IMR-90 (cell line): Measurements from ENCODE around the gene FRMD4B. TPM values are rescaled to one million over a fixed set of nuclear protein-coding genes. Genes with fewer than 3 reads are reported as not detected.

Source experiments
- ATAC-seq: fragments of 200-7000 bp; cut with Tn5 transposase; 2 replicates; pipeline ENCODE4 v1.9.1; 2020; ENCODE audit warnings: low read depth, mild to moderate bottlenecking, moderate library complexity
- BruUV-seq: library from RNA; stranded (reverse); fragments of 400-500 nt; replicated peaks from 2 replicates; lab custom pipeline; 2021; lab: Mats Ljungman, UMichigan
- CTCF ChIA-PET: fragments of 300-600 bp; formaldehyde crosslinking; extraction: SDS; loops from one replicate; lab custom pipeline; 2021; ENCODE audit warnings: antibody characterized with exemption; lab: Yijun Ruan, JAX
- POLR2A ChIA-PET: fragments of 300-600 bp; sonication (Branson Sonifier 250); formaldehyde crosslinking; loops from one replicate; lab custom pipeline; 2022; ENCODE audit warnings: antibody characterized with exemption; ENCODE audit not compliant: unreplicated experiment; lab: Charles Lee
- DNase-seq: peaks from one replicate; pipeline ENCODE4 v3.0.0; 2013
- H2AFZ ChIP-seq: replicated peaks from 2 replicates; pipeline ENCODE3; 2013; ENCODE audit warnings: low read length, mild to moderate bottlenecking; ENCODE audit not compliant: poor library complexity
- H2AK5ac ChIP-seq: 2 replicates; pipeline ENCODE4 v1.6.1; 2013; ENCODE audit warnings: low read depth, low read length, inconsistent platforms
- H2AK9ac ChIP-seq: replicated peaks from 2 replicates; pipeline ENCODE3; 2013; ENCODE audit warnings: mild to moderate bottlenecking, low read depth, low read length, moderate library complexity; ENCODE audit not compliant: poor library complexity
- H2BK120ac ChIP-seq: 2 replicates; pipeline ENCODE4 v1.6.1; 2013; ENCODE audit warnings: low read depth, low read length, inconsistent platforms
- H2BK15ac ChIP-seq: 3 replicates; pipeline ENCODE4 v1.6.1; 2013; ENCODE audit warnings: low read depth, low read length, inconsistent platforms
- H2BK20ac ChIP-seq: 2 replicates; pipeline ENCODE4 v1.6.1; 2013; ENCODE audit warnings: low read depth, mild to moderate bottlenecking, inconsistent platforms, low read length, moderate library complexity
- H2BK5ac ChIP-seq: 2 replicates; pipeline ENCODE4 v1.6.1; 2013; ENCODE audit warnings: mild to moderate bottlenecking, low read depth, low read length, inconsistent platforms; ENCODE audit not compliant: poor library complexity, severe bottlenecking
- H3K14ac ChIP-seq: replicated peaks from 2 replicates; pipeline ENCODE4 v1.6.1; 2013; ENCODE audit warnings: low read depth, low read length, inconsistent platforms
- H3K18ac ChIP-seq: 2 replicates; pipeline ENCODE4 v1.6.1; 2013; ENCODE audit warnings: low read depth, low read length, control low read depth
- H3K23ac ChIP-seq: 2 replicates; pipeline ENCODE4 v1.6.1; 2013; ENCODE audit warnings: low read depth, low read length, inconsistent platforms
- H3K27ac ChIP-seq: 2 replicates; pipeline ENCODE4 v1.5.1; 2013; ENCODE audit warnings: mild to moderate bottlenecking, control low read depth, low read length; ENCODE audit not compliant: insufficient read depth
- H3K27me3 ChIP-seq: 2 replicates; pipeline ENCODE4 v1.6.1; 2013; ENCODE audit warnings: low read length; ENCODE audit not compliant: control insufficient read depth, insufficient read depth
- H3K36me3 ChIP-seq: 2 replicates; pipeline ENCODE4 v1.6.1; 2013; ENCODE audit warnings: low read length, mixed read lengths; ENCODE audit not compliant: control insufficient read depth, insufficient read depth
- H3K4ac ChIP-seq: 2 replicates; pipeline ENCODE4 v1.6.1; 2013; ENCODE audit warnings: low read depth, low read length, inconsistent platforms
- H3K4me1 ChIP-seq: 2 replicates; pipeline ENCODE4 v1.6.1; 2013; ENCODE audit warnings: low read length, mixed read lengths; ENCODE audit not compliant: control insufficient read depth, insufficient read depth
- H3K4me2 ChIP-seq: 2 replicates; pipeline ENCODE4 v1.6.1; 2013; ENCODE audit warnings: low read depth, mild to moderate bottlenecking, control low read depth, low read length, moderate library complexity
- H3K4me3 ChIP-seq: 2 replicates; pipeline ENCODE4 v1.5.1; 2013; ENCODE audit warnings: low read depth, mild to moderate bottlenecking, control low read depth, low read length, moderate library complexity; ENCODE audit not compliant: insufficient read depth
- H3K56ac ChIP-seq: 2 replicates; pipeline ENCODE4 v1.6.1; 2013; ENCODE audit warnings: low read length, inconsistent platforms; ENCODE audit not compliant: insufficient read depth; ENCODE audit errors: extremely low read depth
- H3K79me1 ChIP-seq, 2 experiments: 2 replicates each; pipeline ENCODE4 v1.6.1; 2013; ENCODE audit warnings: low read length in 2 of 2, inconsistent platforms in 1 of 2, low read depth in 1 of 2
- H3K9ac ChIP-seq: 2 replicates; pipeline ENCODE4 v1.6.1; 2013; ENCODE audit warnings: low read depth, low read length, control low read depth
- H3K9me1 ChIP-seq: 2 replicates; pipeline ENCODE4 v1.6.1; 2013; ENCODE audit warnings: low read length, inconsistent platforms; ENCODE audit not compliant: insufficient read depth
- H3K9me3 ChIP-seq: 2 replicates; pipeline ENCODE4 v1.6.1; 2013; ENCODE audit warnings: low read length; ENCODE audit not compliant: control insufficient read depth, insufficient read depth
- H4K20me1 ChIP-seq: 2 replicates; pipeline ENCODE4 v1.6.1; 2013; ENCODE audit warnings: low read length, inconsistent platforms; ENCODE audit not compliant: insufficient read depth
- H4K5ac ChIP-seq: 2 replicates; pipeline ENCODE4 v1.6.1; 2013; ENCODE audit warnings: mild to moderate bottlenecking, low read depth, low read length, control low read depth
- H4K8ac ChIP-seq, 2 experiments: 2 replicates each; pipeline ENCODE4 v1.6.1; 2013; ENCODE audit warnings: low read depth in 2 of 2, low read length in 2 of 2, control low read depth in 1 of 2, inconsistent platforms in 1 of 2
- H4K91ac ChIP-seq: 2 replicates; pipeline ENCODE4 v1.6.1; 2013; ENCODE audit warnings: low read depth, low read length, inconsistent platforms; ENCODE audit not compliant: insufficient read depth
- BHLHE40 ChIP-seq: fragments of 150-350 bp; IDR thresholded peaks from 2 replicates; pipeline ENCODE4 v1.6.1; 2016; ENCODE audit warnings: mild to moderate bottlenecking, low read depth, low read length
- CEBPB ChIP-seq: IDR thresholded peaks from 2 replicates; pipeline ENCODE4 v1.6.1; 2012; ENCODE audit warnings: low read depth, low read length, improper control_type of control experiment
- CHD1 ChIP-seq: IDR thresholded peaks from 2 replicates; pipeline ENCODE4 v1.6.1; 2012; ENCODE audit warnings: low read depth, low read length, improper control_type of control experiment
- ELK1 ChIP-seq: fragments of 150-350 bp; IDR thresholded peaks from 2 replicates; pipeline ENCODE4 v1.6.1; 2016; ENCODE audit warnings: low read depth, mild to moderate bottlenecking, low read length, moderate library complexity, borderline replicate concordance
- FOS ChIP-seq: fragments of 150-350 bp; IDR thresholded peaks from 2 replicates; pipeline ENCODE4 v1.6.1; 2016; ENCODE audit warnings: low read depth, low read length
- MAFK ChIP-seq: IDR thresholded peaks from 2 replicates; pipeline ENCODE4 v1.6.1; 2012; ENCODE audit warnings: low read depth, low read length, improper control_type of control experiment
- MAZ ChIP-seq: IDR thresholded peaks from 2 replicates; pipeline ENCODE4 v1.6.1; 2012; ENCODE audit warnings: low read depth, mild to moderate bottlenecking, low read length, improper control_type of control experiment, moderate library complexity, borderline replicate concordance
- MXI1 ChIP-seq: IDR thresholded peaks from 2 replicates; pipeline ENCODE4 v1.6.1; 2012; ENCODE audit warnings: low read depth, mild to moderate bottlenecking, low read length, moderate library complexity, borderline replicate concordance
- NFE2L2 ChIP-seq: fragments of 150-350 bp; IDR thresholded peaks from 2 replicates; pipeline ENCODE4 v1.6.1; 2016; ENCODE audit warnings: low read depth, mild to moderate bottlenecking, low read length
- POLR2A ChIP-seq: IDR thresholded peaks from 2 replicates; pipeline ENCODE4 v1.6.1; 2012; ENCODE audit warnings: mild to moderate bottlenecking, low read depth, low read length
- RAD21 ChIP-seq: IDR thresholded peaks from 2 replicates; pipeline ENCODE4 v1.6.1; 2012; ENCODE audit warnings: low read length, improper control_type of control experiment
- RCOR1 ChIP-seq: IDR thresholded peaks from 2 replicates; pipeline ENCODE4 v1.6.1; 2012; ENCODE audit warnings: mild to moderate bottlenecking, low read length, improper control_type of control experiment; ENCODE audit not compliant: insufficient replicate concordance
- RFX5 ChIP-seq: IDR thresholded peaks from 2 replicates; pipeline ENCODE4 v1.8.0; 2012; ENCODE audit warnings: low read depth, mild to moderate bottlenecking, low read length, moderate library complexity
- SMC3 ChIP-seq: fragments of 150-350 bp; IDR thresholded peaks from 2 replicates; pipeline ENCODE4 v1.6.1; 2016; ENCODE audit warnings: low read depth, mild to moderate bottlenecking, antibody characterized with exemption, low read length, moderate library complexity
- WGBS, 2 experiments: methylation state at CpG; one replicate each; pipeline versions ENCODE4 v1.1.5 to v1.1.7; 2013; ENCODE audit warnings: missing lambda C conversion rate in 2 of 2; ENCODE audit not compliant: insufficient read length in 1 of 2; ENCODE audit errors: extremely low coverage in 2 of 2; 5-methylcytosine and 5-hydroxymethylcytosine counted together
- dilution Hi-C: fragments of 300-500 bp; cut with HindIII; formaldehyde crosslinking; loops from one replicate; pipeline ENCODE4 v1.14.3; 2018; ENCODE audit warnings: low sequenced_read_pairs; ENCODE audit not compliant: unreplicated experiment
- in situ Hi-C: fragments of 300-500 bp; cut with MboI; formaldehyde crosslinking; loops from 3 replicates; pipeline ENCODE4 v1.14.3; 2019; ENCODE audit warnings: low sequenced_read_pairs, inconsistent platforms, mixed read lengths
- intact Hi-C: fragments of 100-400 bp; cut with micrococcal nuclease; formaldehyde crosslinking; loops from 2 replicates; pipeline ENCODE4 v1.10.0; 2022
- polyA plus RNA-seq, 3 experiments: library from polyadenylated mRNA; depleted of rRNA; stranded (reverse); fragments of >200 nt; gene quantifications; 2 replicates each; pipeline ENCODE4 v1.2.3, GENCODE V29; 2012; ENCODE audit warnings: low replicate concordance in 1 of 3
- total RNA-seq: library from RNA; depleted of rRNA; stranded (reverse); fragments of >200 nt; gene quantifications from 2 replicates; pipeline ENCODE4 v1.2.3, GENCODE V29; 2012
- TF ChIP-seq, protein P1 (sequence below): conservative IDR thresholded peaks from 2 replicates; pipeline ENCODE4 v1.5.1; 2012; ENCODE audit warnings: mild to moderate bottlenecking, low read depth, low read length, improper control_type of control experiment
- TF ChIP-seq, protein P2 (sequence below): fragments of 150-350 bp; IDR thresholded peaks from 2 replicates; pipeline ENCODE4 v1.6.1; 2017; ENCODE audit warnings: mild to moderate bottlenecking, antibody characterized with exemption, low read length, low read depth

FRMD4B gene
- total and polyA plus RNA-seq, 2 of the 4 experiments (the other 2 are of a cell fraction), result 0.14 to 0.36 TPM

DNA sequence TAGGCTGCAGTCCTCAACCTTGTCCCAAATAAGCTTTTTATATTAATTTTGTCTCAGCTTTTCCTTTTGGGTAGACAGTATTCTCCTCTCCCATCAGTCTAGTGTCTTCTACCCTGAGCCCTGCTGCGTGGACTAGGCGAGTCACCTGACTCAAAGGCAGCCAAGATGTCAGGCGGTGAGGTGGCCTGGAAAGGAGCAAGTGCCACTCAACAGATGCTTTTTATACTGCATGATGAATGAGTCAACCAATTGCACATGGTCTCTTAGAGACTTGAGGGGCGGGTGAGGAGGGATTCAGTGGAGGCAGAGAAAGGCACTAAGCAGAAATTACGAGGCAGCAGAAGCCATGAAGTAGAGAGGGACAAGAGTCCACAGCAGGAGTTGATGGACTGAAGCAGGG, 95.9 kb downstream of the FRMD4B start:
- H3K4ac ChIP-seq, result no peak overlapping the region
- no peak overlapping the region for H2AK5ac ChIP-seq
- CTCF ChIA-PET, result no interaction called here
- H4K20me1 ChIP-seq, result no peaks in the 10 kb centered on the region
- no peak overlapping the region for H2BK5ac ChIP-seq
- H3K4me1 ChIP-seq, result no peaks in the 10 kb centered on the region
- H4K91ac ChIP-seq, result no peak overlapping the region
- no peak overlapping the region for H3K4me3 ChIP-seq
- H2AK9ac ChIP-seq, result no peak overlapping the region
- H3K9me1 ChIP-seq, result no peaks in the 10 kb centered on the region
- H3K27ac ChIP-seq, result no peak overlapping the region
- no TSS peak for BruUV-seq
- in situ Hi-C loops, result no loop called here
- peaks cover 10% of the 10 kb centered on the region for H3K27me3 ChIP-seq
- no peak overlapping the region for H3K14ac ChIP-seq
- no peak overlapping the region for H2AFZ ChIP-seq
- H2BK15ac ChIP-seq, result no peak overlapping the region
- DNase-seq, result no peak
- H3K18ac ChIP-seq, result no peak overlapping the region
- intact Hi-C loops, result no loop called here
- no peak overlapping the region for H3K56ac ChIP-seq
- POLR2A ChIA-PET, result no interaction called here
- H3K23ac ChIP-seq, result no peak overlapping the region
- no peak overlapping the region for H4K8ac ChIP-seq
- ATAC-seq, result no peak
- no peak overlapping the region for H4K5ac ChIP-seq
- no peaks in the 10 kb centered on the region for H3K79me1 ChIP-seq
- no peaks in the 10 kb centered on the region for H3K9me3 ChIP-seq
- TF ChIP-seq POLR2A (no peak), FOS (no peak), ELK1 (no peak), MXI1 (no peak), MAFK (no peak), CHD1 (no peak), BHLHE40 (no peak), RCOR1 (no peak), NFE2L2 (no peak), CEBPB (no peak), RAD21 (no peak), RFX5 (no peak), MAZ (no peak), SMC3 (no peak)
- TF ChIP-seq, protein P1, sequence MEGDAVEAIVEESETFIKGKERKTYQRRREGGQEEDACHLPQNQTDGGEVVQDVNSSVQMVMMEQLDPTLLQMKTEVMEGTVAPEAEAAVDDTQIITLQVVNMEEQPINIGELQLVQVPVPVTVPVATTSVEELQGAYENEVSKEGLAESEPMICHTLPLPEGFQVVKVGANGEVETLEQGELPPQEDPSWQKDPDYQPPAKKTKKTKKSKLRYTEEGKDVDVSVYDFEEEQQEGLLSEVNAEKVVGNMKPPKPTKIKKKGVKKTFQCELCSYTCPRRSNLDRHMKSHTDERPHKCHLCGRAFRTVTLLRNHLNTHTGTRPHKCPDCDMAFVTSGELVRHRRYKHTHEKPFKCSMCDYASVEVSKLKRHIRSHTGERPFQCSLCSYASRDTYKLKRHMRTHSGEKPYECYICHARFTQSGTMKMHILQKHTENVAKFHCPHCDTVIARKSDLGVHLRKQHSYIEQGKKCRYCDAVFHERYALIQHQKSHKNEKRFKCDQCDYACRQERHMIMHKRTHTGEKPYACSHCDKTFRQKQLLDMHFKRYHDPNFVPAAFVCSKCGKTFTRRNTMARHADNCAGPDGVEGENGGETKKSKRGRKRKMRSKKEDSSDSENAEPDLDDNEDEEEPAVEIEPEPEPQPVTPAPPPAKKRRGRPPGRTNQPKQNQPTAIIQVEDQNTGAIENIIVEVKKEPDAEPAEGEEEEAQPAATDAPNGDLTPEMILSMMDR, result no peak
- TF ChIP-seq, protein P2, sequence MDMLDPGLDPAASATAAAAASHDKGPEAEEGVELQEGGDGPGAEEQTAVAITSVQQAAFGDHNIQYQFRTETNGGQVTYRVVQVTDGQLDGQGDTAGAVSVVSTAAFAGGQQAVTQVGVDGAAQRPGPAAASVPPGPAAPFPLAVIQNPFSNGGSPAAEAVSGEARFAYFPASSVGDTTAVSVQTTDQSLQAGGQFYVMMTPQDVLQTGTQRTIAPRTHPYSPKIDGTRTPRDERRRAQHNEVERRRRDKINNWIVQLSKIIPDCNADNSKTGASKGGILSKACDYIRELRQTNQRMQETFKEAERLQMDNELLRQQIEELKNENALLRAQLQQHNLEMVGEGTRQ, result no peak
- WGBS, 2 experiments, result 94% methylated on average over 2 of the region's 5 CpGs; no CpG with 5 or more reads in 1 of the 2 experiments
- no peak overlapping the region for H2BK20ac ChIP-seq
- H3K36me3 ChIP-seq, result no peaks in the 10 kb centered on the region
- no peak overlapping the region for H2BK120ac ChIP-seq
- H3K4me2 ChIP-seq, result no peak overlapping the region
- dilution Hi-C loops, result no loop called here
- no peak overlapping the region for H3K9ac ChIP-seq
